HTERT RPE-1 (cell line): ENCODE results near the gene PARD3.
"Not testable (repeated sequence)": the region's sequence is repeated elsewhere in the genome, so short reads cannot be mapped to it uniquely, and the experiment has no call there.

ENCODE experiments used
- in situ Hi-C: fragments of 300-500 bp; cut with MboI; formaldehyde crosslinking; loops from 4 replicates; pipeline ENCODE4 v1.14.3; 2020; ENCODE audit warnings: low sequenced_read_pairs

Gene PARD3

GRCh38 chr10:34094961-34095360 is 720.1 kb downstream of the PARD3 start:
- in situ Hi-C loops, result no loop called here

GRCh38 chr10:34094146-34094696 is 720.9 kb downstream of the PARD3 start:
- in situ Hi-C loops, result no loop called here

GRCh38 chr10:34092891-34093290 is 722.2 kb downstream of the PARD3 start:
- in situ Hi-C loops, result no loop called here

- in situ Hi-C loops, result no loop called here
These were observed 723.4 kb downstream of the PARD3 start for GRCh38 chr10:34091635-34092195.

GRCh38 chr10:34089253-34089652 is 725.8 kb downstream of the PARD3 start:
- in situ Hi-C loops, result no loop called here

GRCh38 chr10:34088208-34088794 is 726.8 kb downstream of the PARD3 start:
- in situ Hi-C loops, result no loop called here

GRCh38 chr10:34087095-34087418 is 728.0 kb downstream of the PARD3 start:
- in situ Hi-C loops, result no loop called here

GRCh38 chr10:34083567-34083966 is 731.5 kb downstream of the PARD3 start:
- in situ Hi-C loops, result no loop called here

- in situ Hi-C loops, result no loop called here
These were observed 733.1 kb downstream of the PARD3 start for GRCh38 chr10:34081948-34082347.

GRCh38 chr10:34081347-34081743 is 733.8 kb downstream of the PARD3 start:
- in situ Hi-C loops, result no loop called here

GRCh38 chr10:34080485-34081346 is 734.4 kb downstream of the PARD3 start:
- in situ Hi-C loops, result no loop called here

- in situ Hi-C loops, result no loop called here
These were observed 735.2 kb downstream of the PARD3 start for GRCh38 chr10:34079702-34080484.

- in situ Hi-C loops, result no loop called here
These were observed 736.2 kb downstream of the PARD3 start for GRCh38 chr10:34078745-34079470.

- in situ Hi-C loops, result no loop called here
These were observed 736.9 kb downstream of the PARD3 start for GRCh38 chr10:34078017-34078744.

- in situ Hi-C loops, result no loop called here
These were observed 738.7 kb downstream of the PARD3 start for GRCh38 chr10:34076443-34076842.

GRCh38 chr10:34075254-34075926 is 739.7 kb downstream of the PARD3 start:
- in situ Hi-C loops, result no loop called here

- in situ Hi-C loops, result no loop called here
These were observed 741.0 kb downstream of the PARD3 start for GRCh38 chr10:34074051-34074450.

- in situ Hi-C loops, result not testable (repeated sequence)
These were observed 747.4 kb downstream of the PARD3 start for GRCh38 chr10:34067741-34068140.

- in situ Hi-C loops, result no loop called here
These were observed 751.5 kb downstream of the PARD3 start for GRCh38 chr10:34063592-34063991.
